Measurements from ENCODE around the gene GGA1.

Gene GGA1

DNA sequence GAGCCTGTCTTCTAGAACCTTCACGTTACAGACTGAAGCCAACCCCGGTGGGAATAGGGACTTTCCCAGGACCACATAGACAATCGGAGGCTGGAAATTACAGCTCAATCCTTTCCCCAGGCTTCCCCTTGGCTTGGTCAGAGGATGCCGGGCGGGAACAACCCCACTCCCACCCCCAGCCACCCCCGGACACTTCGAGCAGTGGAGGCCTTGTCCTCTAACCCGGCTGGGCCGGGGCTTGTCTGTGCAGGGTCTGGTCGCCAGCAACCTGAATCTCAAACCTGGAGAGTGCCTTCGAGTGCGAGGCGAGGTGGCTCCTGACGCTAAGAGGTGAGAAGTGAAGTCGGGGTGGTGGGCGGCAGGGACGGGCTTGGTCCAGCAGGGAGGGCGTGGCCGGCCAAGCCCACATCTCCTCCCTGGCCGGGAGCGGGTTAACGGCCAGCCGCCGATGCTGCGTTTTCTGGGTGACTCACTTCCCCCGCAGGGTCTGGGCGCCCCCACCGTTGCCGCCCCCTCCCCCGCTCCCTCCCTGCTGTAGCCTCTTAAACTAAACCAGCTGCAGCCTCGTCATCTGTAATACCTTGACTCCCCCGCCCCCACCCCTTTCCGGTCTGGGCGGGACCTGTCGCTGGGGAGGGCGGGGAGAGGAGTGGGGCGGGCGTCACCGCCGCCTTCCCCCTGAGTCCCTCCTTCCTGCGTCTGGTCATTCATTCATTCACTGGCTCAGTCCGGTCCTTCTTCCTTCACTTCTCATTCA is 68.3 kb downstream of the GGA1 start:
- DNase-seq: peak; percentile 88

DNA sequence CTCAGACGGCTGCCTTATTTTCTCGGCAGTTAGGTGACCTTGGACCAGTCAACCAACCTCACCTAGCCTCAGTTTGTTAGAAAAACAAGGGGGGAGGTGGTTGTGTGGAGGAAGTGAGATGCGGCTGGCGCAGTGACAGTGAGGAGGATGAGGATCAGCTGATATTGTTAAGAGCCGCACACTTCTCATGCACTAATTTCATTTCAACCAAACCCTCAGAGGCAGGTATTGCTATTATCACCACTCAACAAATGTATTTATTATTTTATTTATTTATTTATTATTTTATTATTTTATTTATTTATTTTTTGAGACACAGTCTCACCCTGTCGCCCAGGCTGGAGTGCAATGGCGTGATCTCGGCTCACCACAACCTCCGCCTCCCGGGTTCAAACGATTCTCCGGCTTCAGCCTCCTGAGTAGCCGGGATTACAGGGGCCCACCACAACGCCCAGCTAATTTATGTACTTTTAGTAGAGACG is 68.9 kb downstream of the GGA1 start:
- DNase-seq: no peak

DNA sequence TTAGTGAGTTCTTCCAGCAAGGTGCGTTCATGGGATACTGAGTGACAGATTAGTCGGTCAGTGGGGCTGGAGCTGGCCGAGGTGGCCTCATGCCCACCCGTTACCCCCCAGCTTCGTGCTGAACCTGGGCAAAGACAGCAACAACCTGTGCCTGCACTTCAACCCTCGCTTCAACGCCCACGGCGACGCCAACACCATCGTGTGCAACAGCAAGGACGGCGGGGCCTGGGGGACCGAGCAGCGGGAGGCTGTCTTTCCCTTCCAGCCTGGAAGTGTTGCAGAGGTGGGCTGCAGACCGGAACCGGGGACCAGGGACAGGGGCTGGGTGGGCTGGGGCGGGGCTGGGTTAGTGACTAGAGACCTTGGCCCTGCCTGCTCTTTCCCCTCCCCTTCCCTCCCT is 69.7 kb downstream of the GGA1 start:
- no peak for DNase-seq

DNA sequence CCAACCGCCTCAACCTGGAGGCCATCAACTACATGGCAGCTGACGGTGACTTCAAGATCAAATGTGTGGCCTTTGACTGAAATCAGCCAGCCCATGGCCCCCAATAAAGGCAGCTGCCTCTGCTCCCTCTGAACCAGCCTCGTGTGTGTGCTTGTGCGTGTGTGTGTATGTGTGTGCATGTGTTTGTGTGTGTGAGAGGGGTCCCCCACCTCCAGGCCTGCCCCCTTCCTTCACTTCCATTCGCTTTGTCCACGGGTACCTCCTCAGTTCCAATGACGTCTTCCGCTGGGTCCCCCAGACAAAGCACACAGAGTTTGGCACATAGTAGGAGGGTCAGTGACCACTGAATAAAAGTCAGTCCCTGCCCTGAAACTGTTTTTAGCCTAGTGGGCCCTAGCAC is 71.0 kb downstream of the GGA1 start:
- no peak for DNase-seq

DNA sequence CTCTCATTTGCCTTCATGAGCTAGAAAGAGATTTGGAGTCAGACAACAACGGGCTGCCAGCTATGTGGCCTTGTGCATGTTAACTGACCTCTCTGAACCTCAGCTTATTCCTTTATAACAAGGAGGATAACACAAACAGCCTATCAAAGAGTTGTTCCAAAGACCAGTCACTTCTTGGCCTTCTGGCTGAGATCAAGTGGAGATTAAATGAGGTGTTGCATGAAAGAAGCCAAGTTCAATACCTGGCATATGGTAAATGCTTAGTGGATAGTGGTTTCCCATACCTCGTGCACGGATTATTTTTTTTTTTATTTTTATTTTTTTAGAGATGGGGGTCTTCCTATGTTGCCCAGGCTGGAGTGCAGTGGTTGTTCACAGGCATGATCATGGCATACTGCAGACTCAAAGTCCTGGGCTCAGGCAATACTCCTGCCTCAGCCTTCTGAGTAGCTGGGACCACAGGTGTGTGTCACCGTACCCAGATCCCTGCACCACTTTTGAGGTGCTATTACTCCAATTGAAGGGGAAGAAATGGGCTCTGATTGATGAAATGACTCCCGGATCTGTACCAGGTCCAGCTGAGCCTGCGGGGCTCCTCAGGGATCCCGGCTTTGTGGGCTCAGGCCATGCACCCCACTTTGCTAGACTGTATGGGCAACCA is 71.7 kb downstream of the GGA1 start:
- no peak for DNase-seq

DNA sequence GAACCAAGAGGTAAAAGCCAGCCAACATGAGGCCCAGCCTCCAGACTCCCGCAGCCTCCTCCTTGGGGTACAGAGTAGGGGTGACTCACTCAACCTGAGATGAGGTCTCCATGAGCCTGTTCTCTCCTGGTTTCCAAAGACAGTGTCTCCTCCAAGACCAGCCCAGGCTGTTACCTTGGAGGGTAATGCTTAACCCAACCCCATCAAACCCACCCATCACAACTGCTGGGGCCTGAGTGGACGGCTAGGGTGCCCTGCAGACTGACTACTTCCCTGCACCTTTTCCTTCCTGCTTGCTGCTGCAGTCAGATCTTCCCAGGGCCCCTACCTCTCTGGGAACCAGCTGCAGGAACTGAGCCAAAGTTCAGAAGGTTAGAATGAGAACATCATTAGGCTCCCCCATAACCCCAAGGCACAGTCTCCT is 72.4 kb downstream of the GGA1 start:
- no peak for DNase-seq

DNA sequence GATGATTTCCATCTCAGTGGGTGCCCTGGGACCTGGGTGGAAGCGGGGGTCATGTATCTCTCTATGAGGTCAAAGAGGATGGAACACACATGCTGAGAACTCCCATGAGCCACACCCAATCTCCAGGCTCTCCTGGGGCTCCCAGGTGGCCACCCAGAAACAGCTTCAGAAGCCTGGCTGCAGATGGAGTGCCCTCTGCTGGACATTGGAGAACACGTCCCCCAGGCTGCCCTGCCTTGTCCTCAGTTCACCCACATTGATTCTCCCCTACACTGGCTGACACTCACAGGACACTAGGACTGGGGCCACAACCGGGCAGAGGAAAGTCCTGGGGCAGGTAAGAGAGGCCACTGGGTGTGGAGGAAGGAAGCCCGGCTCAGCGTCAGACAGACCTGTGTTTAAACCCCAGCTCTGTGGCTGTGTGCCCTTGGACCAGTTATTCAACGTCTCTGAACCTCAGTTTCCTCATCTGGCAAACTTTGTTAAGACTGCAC is 73.0 kb downstream of the GGA1 start:
- peak; percentile 44 for DNase-seq

All from effector CD8-positive, alpha-beta T cell (primary cell).